KOPT-K1 (cell line): ENCODE measurements around the gene PIWIL1.
A peak's percentile ranks its signal among the peaks of the same experiment; 100 is the strongest.

Experiments
- H3K27ac ChIP-seq: fragments of 200-600 bp; sonication (generic); 2 replicates; pipeline ENCODE4 v1.5.1; 2016; ENCODE audit warnings: antibody characterized with exemption, mild to moderate bottlenecking, low read depth, low read length; ENCODE audit not compliant: poor library complexity, severe bottlenecking
- H3K36me3 ChIP-seq: fragments of 200-600 bp; sonication (generic); 2 replicates; pipeline ENCODE4 v1.5.1; 2017; ENCODE audit warnings: antibody characterized with exemption, mild to moderate bottlenecking, low read length, moderate library complexity; ENCODE audit not compliant: insufficient read depth
- H3K9me3 ChIP-seq: fragments of 200-600 bp; sonication (generic); 2 replicates; pipeline ENCODE4 v1.5.1; 2017; ENCODE audit warnings: antibody characterized with exemption, low read length, mild to moderate bottlenecking; ENCODE audit not compliant: insufficient read depth, poor library complexity, severe bottlenecking

The PIWIL1 gene

DNA sequence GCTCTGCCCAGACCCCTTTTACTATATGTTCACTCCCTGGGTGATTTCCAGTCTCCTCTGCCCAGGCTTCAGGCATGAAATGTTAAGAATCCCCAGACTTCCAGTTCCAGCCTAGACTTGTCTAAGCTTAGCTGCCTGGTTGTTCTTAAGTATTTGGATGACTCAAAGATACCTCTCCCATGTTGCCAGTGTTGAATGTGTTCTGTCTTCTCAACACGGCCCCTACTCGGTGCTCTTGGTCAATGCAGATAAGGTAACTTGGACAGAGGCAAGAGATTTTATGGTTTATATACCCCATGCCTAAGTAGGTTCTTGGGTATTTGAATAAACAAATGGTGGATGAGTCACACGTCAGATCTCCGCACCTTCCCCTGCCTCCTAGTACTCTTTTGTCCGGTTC is 13.6 kb downstream of the PIWIL1 start:
- Histone ChIP-seq H3K36me3 (no peaks in the 10 kb centered on the region), H3K27ac (no peak overlapping the region), H3K9me3 (peaks cover 20% of the 10 kb centered on the region)

GRCh38 chr12:130353081-130353480 is 15.4 kb downstream of the PIWIL1 start:
- Histone ChIP-seq H3K9me3 (peaks cover 20% of the 10 kb centered on the region), H3K36me3 (no peaks in the 10 kb centered on the region), H3K27ac (no peak overlapping the region)

GRCh38 chr12:130354407-130354806 is 16.7 kb downstream of the PIWIL1 start:
- Histone ChIP-seq H3K36me3 (no peaks in the 10 kb centered on the region), H3K27ac (no peak overlapping the region), H3K9me3 (peaks cover 20% of the 10 kb centered on the region)

- H3K27ac ChIP-seq: no peak overlapping the region
Observed at GRCh38 chr12:130356222-130356621, 18.5 kb downstream of the PIWIL1 start.

DNA sequence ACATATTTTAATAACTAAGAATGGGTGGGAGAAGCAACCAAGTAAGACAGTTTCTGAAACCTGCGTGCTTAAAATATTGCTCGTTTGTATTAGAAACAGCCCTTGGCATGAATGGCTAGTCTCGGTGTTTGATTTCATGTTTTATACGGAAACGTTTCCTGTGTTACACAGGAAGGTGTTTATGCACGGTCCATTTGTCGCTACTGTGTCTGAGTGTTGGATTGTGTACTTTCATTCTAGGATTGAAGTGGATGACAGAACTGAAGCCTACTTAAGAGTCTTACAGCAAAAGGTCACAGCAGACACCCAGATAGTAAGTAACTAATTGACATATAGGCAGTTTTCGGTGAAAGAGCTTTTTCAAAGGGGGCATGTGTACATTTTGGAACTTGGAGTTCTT is 19.6 kb downstream of the PIWIL1 start:
- H3K36me3 ChIP-seq: no peaks in the 10 kb centered on the region
- H3K27ac ChIP-seq: no peak overlapping the region
- H3K9me3 ChIP-seq: peaks cover 20% of the 10 kb centered on the region

More at GRCh38 chr12:130356222-130356621, 18.5 kb downstream of the PIWIL1 start:
- peaks cover 20% of the 10 kb centered on the region for H3K9me3 ChIP-seq
- no peaks in the 10 kb centered on the region for H3K36me3 ChIP-seq

DNA sequence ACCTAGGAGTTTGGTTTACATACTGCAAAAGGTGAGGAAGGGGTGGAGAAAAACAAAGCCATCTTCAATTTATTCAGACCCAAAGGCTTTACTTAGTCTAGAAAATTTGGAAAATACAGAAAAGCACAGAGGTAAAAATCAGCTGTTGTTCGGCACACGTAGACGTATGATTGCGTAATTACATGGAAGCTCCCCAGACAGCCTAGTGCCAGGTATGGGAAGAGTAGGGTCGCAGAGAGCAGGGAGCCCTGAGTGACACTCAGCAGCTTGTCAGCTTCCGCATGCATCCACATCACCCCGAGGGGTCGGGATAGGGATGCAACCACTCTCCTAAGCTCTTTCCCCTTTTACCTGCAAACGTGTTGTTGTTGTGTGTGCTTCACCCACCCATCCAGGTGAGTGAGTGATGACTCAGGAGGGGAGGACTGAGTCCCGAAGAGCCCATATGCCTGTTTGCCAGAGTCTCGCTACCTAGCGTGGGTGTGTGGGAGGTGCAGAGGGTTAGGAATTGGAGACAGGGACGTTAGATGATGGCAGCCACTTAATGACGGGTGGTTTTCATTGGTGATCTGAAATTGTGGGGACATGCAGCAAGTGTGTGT is 20.1 kb downstream of the PIWIL1 start:
- Histone ChIP-seq H3K9me3 (peaks cover 15% of the 10 kb centered on the region), H3K36me3 (no peaks in the 10 kb centered on the region), H3K27ac (no peak overlapping the region)

DNA sequence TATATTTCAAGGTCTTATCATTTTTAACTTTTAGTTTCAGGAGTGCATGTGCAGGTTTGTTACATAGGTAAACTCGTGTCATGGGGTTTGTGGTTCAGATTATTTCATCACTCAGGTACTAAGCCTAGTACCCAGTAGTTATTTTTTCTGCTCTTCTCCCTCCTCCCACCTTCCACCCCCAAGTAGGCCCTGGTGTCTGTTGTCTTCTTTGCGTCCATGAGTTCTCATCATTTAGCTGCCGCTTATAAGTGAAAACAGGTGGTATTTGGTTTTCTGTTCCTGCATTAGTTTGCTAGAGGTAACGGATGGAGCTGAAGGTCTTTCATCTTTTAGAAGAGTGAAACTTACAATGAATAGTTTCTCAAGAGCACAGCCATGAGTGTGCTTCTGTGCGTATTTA is 24.4 kb downstream of the PIWIL1 start:
- Histone ChIP-seq H3K27ac (no peak overlapping the region), H3K36me3 (no peaks in the 10 kb centered on the region), H3K9me3 (no peaks in the 10 kb centered on the region)

- H3K36me3 ChIP-seq: no peaks in the 10 kb centered on the region
- no peaks in the 10 kb centered on the region for H3K9me3 ChIP-seq
- no peak overlapping the region for H3K27ac ChIP-seq
Observed at GRCh38 chr12:130364578-130364977, 26.9 kb downstream of the PIWIL1 start.

DNA sequence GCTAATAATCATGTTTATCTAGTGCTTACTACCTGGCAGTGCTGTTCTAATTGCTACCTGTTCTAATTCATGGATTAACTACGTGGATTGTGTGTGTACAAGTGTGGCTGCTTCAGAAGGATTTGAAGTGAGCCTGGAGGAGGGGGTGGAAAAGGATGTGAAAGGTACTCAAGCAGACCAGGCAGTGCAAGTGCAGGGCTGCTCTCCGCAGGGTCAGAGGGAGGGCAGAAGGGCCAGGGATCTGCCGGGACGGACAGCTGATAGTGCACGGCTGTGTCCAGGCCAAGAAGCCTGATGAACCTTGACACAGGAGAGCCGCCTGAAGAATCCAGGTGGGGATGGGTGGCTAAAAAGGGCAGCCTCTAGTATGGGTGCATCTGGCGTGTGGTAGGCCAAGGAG is 28.5 kb downstream of the PIWIL1 start:
- Histone ChIP-seq H3K36me3 (no peaks in the 10 kb centered on the region), H3K9me3 (no peaks in the 10 kb centered on the region), H3K27ac (no peak overlapping the region)

GRCh38 chr12:130367003-130367402 is 29.3 kb downstream of the PIWIL1 start:
- H3K27ac ChIP-seq: peak overlapping the region; percentile 29
- no peaks in the 10 kb centered on the region for H3K9me3 ChIP-seq
- no peaks in the 10 kb centered on the region for H3K36me3 ChIP-seq

GRCh38 chr12:130367523-130367922 is 29.8 kb downstream of the PIWIL1 start:
- H3K36me3 ChIP-seq: no peaks in the 10 kb centered on the region
- H3K27ac ChIP-seq: peak overlapping the region; percentile 26
- H3K9me3 ChIP-seq: no peaks in the 10 kb centered on the region

- Histone ChIP-seq H3K9me3 (no peaks in the 10 kb centered on the region), H3K36me3 (no peaks in the 10 kb centered on the region), H3K27ac (no peak overlapping the region)
Observed at GRCh38 chr12:130369816-130370215, 32.1 kb downstream of the PIWIL1 start.

- Histone ChIP-seq H3K9me3 (no peaks in the 10 kb centered on the region), H3K27ac (no peak overlapping the region), H3K36me3 (no peaks in the 10 kb centered on the region)
Observed at GRCh38 chr12:130371296-130371695, 33.6 kb downstream of the PIWIL1 start.

GRCh38 chr12:130372936-130373335 is 35.2 kb downstream of the PIWIL1 start:
- Histone ChIP-seq H3K36me3 (no peaks in the 10 kb centered on the region), H3K27ac (no peak overlapping the region), H3K9me3 (no peaks in the 10 kb centered on the region)

DNA sequence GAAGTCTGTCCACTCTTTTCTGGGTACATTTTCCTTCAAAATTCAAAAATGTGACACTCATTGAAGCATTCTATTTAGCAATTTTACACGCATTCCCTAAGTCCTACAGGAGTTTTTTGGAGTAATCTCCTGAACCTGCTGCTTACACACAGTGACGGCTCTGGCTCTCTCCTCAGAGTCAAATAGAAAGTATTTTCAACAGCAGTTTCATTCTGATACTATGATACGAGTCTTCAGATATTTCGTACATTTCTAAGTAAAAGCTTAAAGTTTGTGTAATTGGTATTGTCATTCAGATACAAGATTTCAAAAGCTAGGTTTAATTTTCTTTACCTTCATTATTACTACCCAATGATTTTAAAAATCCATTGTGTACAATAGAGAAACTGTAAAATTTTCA is 36.4 kb downstream of the PIWIL1 start:
- Histone ChIP-seq H3K9me3 (no peaks in the 10 kb centered on the region), H3K27ac (no peak overlapping the region), H3K36me3 (no peaks in the 10 kb centered on the region)
